HG03439 (cell line): ENCODE data around the gene TMEM52B.
"Not testable (repeated sequence)": the region's sequence is repeated elsewhere in the genome, so short reads cannot be mapped to it uniquely, and the experiment has no call there.

Source experiments
- ATAC-seq: cut with Tn5 transposase; IDR thresholded peaks from one replicate; pipeline ENCODE4 v1.9.1; 2021; ENCODE audit warnings: mild to moderate bottlenecking, moderate library complexity; ENCODE audit not compliant: unreplicated experiment

Gene TMEM52B

GRCh38 chr12:10211101-10211939 is 32.5 kb downstream of the TMEM52B start:
- ATAC-seq: no peak

- ATAC-seq: peak; percentile 72
Measured at GRCh38 chr12:10211940-10212738, 33.3 kb downstream of the TMEM52B start.

- peak; percentile 72 for ATAC-seq
Measured at GRCh38 chr12:10212739-10213131, 33.9 kb downstream of the TMEM52B start, which contains the start of gene GABARAPL1. Gene GABARAPL1 (plus strand): TSS chr12:10212877. CDS start chr12:10213130, 253 bp downstream.

- ATAC-seq: peak; percentile 58
Measured at GRCh38 chr12:10213168-10214135, 34.6 kb downstream of the TMEM52B start.

- no peak for ATAC-seq
Measured at GRCh38 chr12:10214136-10214894, 35.5 kb downstream of the TMEM52B start.

GRCh38 chr12:10214895-10215267 is 36.0 kb downstream of the TMEM52B start:
- ATAC-seq: no peak

GRCh38 chr12:10215436-10215835 is 36.6 kb downstream of the TMEM52B start:
- ATAC-seq: no peak

GRCh38 chr12:10215946-10216345 is 37.1 kb downstream of the TMEM52B start:
- ATAC-seq: not testable (repeated sequence)

- ATAC-seq: no peak
Measured at GRCh38 chr12:10218021-10218420, 39.2 kb downstream of the TMEM52B start.

- ATAC-seq: no peak
Measured at GRCh38 chr12:10220398-10221077, 41.7 kb downstream of the TMEM52B start.

GRCh38 chr12:10221846-10222245 is 43.0 kb downstream of the TMEM52B start:
- ATAC-seq: no peak

- ATAC-seq: no peak
Measured at GRCh38 chr12:10223208-10223607, 44.4 kb downstream of the TMEM52B start.

GRCh38 chr12:10225426-10225825 is 46.6 kb downstream of the TMEM52B start:
- not testable (repeated sequence) for ATAC-seq

- ATAC-seq: no peak
Measured at GRCh38 chr12:10226086-10226485, 47.3 kb downstream of the TMEM52B start.

- ATAC-seq: no peak
Measured at GRCh38 chr12:10226731-10227130, 47.9 kb downstream of the TMEM52B start.

GRCh38 chr12:10227648-10228047 is 48.8 kb downstream of the TMEM52B start:
- ATAC-seq: no peak

GRCh38 chr12:10234562-10234961 is 55.7 kb downstream of the TMEM52B start:
- no peak for ATAC-seq

GRCh38 chr12:10235761-10236631 is 57.2 kb downstream of the TMEM52B start:
- no peak for ATAC-seq
